Stimulated activated CD8-positive, alpha-beta memory T cell treated with anti-CD3 and anti-CD28 coated beads, Interleukin-12 subunit alpha, Interleukin-12 subunit beta, amount 100 ng/mL, for 24 hours (primary cell): ENCODE measurements around the gene NRG3.
"Not testable (repeated sequence)": the region's sequence is repeated elsewhere in the genome, so short reads cannot be mapped to it uniquely, and the experiment has no call there.

Experiments used
- DNase-seq: peaks from one replicate; pipeline ENCODE4 v3.0.0-alpha.2; 2020; ENCODE audit errors: extremely low read depth

The NRG3 gene

GRCh38 chr10:81959016-81959415 is 84.0 kb downstream of the NRG3 start:
- no peak for DNase-seq

- DNase-seq, result no peak
Observed at GRCh38 chr10:81961451-81962184, 86.6 kb downstream of the NRG3 start.

- DNase-seq, result no peak
Observed at GRCh38 chr10:81963606-81964005, 88.6 kb downstream of the NRG3 start.

- no peak for DNase-seq
Observed at GRCh38 chr10:81967716-81968115, 92.7 kb downstream of the NRG3 start.

GRCh38 chr10:81969136-81969535 is 94.1 kb downstream of the NRG3 start:
- no peak for DNase-seq

- DNase-seq, result no peak
Observed at GRCh38 chr10:81978238-81978637, 103.2 kb downstream of the NRG3 start.

GRCh38 chr10:81981724-81982123 is 106.7 kb downstream of the NRG3 start:
- DNase-seq, result no peak

GRCh38 chr10:81984428-81984827 is 109.4 kb downstream of the NRG3 start:
- no peak for DNase-seq

GRCh38 chr10:81995254-81995653 is 120.3 kb downstream of the NRG3 start:
- no peak for DNase-seq

- DNase-seq, result no peak
Observed at GRCh38 chr10:81996927-81997326, 121.9 kb downstream of the NRG3 start.

GRCh38 chr10:82020999-82021398 is 146.0 kb downstream of the NRG3 start:
- no peak for DNase-seq

- no peak for DNase-seq
Observed at GRCh38 chr10:82027711-82028110, 152.7 kb downstream of the NRG3 start.

GRCh38 chr10:82037076-82037475 is 162.1 kb downstream of the NRG3 start:
- DNase-seq, result no peak

- DNase-seq, result no peak
Observed at GRCh38 chr10:82038587-82038986, 163.6 kb downstream of the NRG3 start.

- DNase-seq, result no peak
Observed at GRCh38 chr10:82040336-82040735, 165.3 kb downstream of the NRG3 start.

GRCh38 chr10:82041018-82041417 is 166.0 kb downstream of the NRG3 start:
- DNase-seq, result no peak

GRCh38 chr10:82056391-82056790 is 181.4 kb downstream of the NRG3 start:
- no peak for DNase-seq

GRCh38 chr10:82067192-82067591 is 192.2 kb downstream of the NRG3 start:
- DNase-seq, result not testable (repeated sequence)

- no peak for DNase-seq
Observed at GRCh38 chr10:82068501-82068900, 193.5 kb downstream of the NRG3 start.

- no peak for DNase-seq
Observed at GRCh38 chr10:82071231-82071630, 196.2 kb downstream of the NRG3 start.

- no peak for DNase-seq
Observed at GRCh38 chr10:82072124-82072523, 197.1 kb downstream of the NRG3 start.

- no peak for DNase-seq
Observed at GRCh38 chr10:82075605-82076004, 200.6 kb downstream of the NRG3 start.

- DNase-seq, result no peak
Observed at GRCh38 chr10:82084496-82084895, 209.5 kb downstream of the NRG3 start.

GRCh38 chr10:82084904-82085303 is 209.9 kb downstream of the NRG3 start:
- DNase-seq, result no peak
